Esophagus muscularis mucosa (tissue), 4 donors: ENCODE measurements around the gene TMEM143. TPM values are rescaled to one million over a fixed set of nuclear protein-coding genes. Genes with fewer than 3 reads are reported as not detected.

Experiments
- DNase-seq: peaks from one replicate; pipeline ENCODE4 v3.0.0-alpha.2; 2017; ENCODE audit errors: extremely low spot score
- H3K27ac ChIP-seq, 4 donors: fragments of 200-600 bp; sonication (generic); replicated peaks in 1 of 4; 1 replicate in 3 of 4; 2 replicates in 1 of 4; pipeline ENCODE4 v1.5.1; 2016 to 2019; ENCODE audit warnings: mild to moderate bottlenecking in 1 of 4
- H3K27me3 ChIP-seq, 4 donors: fragments of 200-600 bp; sonication (generic); one replicate each; pipeline versions ENCODE4 v1.5.1 to v1.6.0; 2016 to 2019
- H3K36me3 ChIP-seq, 4 donors: fragments of 200-600 bp; sonication (generic); one replicate each; pipeline ENCODE4 v1.5.1; 2016 to 2019
- H3K4me1 ChIP-seq, 4 donors: fragments of 200-600 bp; sonication (generic); one replicate each; pipeline ENCODE4 v1.5.1; 2016 to 2019
- H3K4me3 ChIP-seq, 4 donors: fragments of 200-600 bp; sonication (generic); 1 replicate in 2 of 4; 2 replicates in 2 of 4; pipeline ENCODE4 v1.5.1; 2016 to 2019; ENCODE audit warnings: mild to moderate bottlenecking in 4 of 4, moderate library complexity in 1 of 4
- H3K9me3 ChIP-seq, 4 donors: fragments of 200-600 bp; sonication (generic); 1 replicate in 3 of 4; 2 replicates in 1 of 4; pipeline ENCODE4 v1.5.1; 2016 to 2019
- CTCF ChIP-seq, 3 experiments: fragments of 200-600 bp in 2 of 3; fragments of 450-650 bp in 1 of 3; sonication (generic) in 2 of 3; IDR thresholded peaks; one replicate each; pipeline ENCODE4 v1.5.1; 2017 to 2019; ENCODE audit warnings: antibody characterized with exemption in 3 of 3, mild to moderate bottlenecking in 2 of 3, moderate library complexity in 1 of 3
- EP300 ChIP-seq: sonication (generic); formaldehyde crosslinking; IDR thresholded peaks from one replicate; pipeline ENCODE4 v1.6.1; 2017; ENCODE audit warnings: antibody characterized with exemption
- POLR2A ChIP-seq: fragments of 450-650 bp; IDR thresholded peaks from one replicate; pipeline ENCODE4 v1.6.1; 2017; ENCODE audit warnings: antibody characterized with exemption, moderate library complexity, mild to moderate bottlenecking, low read depth
- POLR2AphosphoS5 ChIP-seq, 2 donors: sonication (generic); formaldehyde crosslinking; IDR thresholded peaks; one replicate each; pipeline ENCODE4 v1.6.1; 2017; ENCODE audit warnings: antibody characterized with exemption in 2 of 2
- WGBS: methylation state at CpG from one replicate; pipeline ENCODE4 v1.1.5; 2018; 5-methylcytosine and 5-hydroxymethylcytosine counted together
- intact Hi-C: fragments of 100-400 bp; cut with DNase I; formaldehyde crosslinking; loops from one replicate; pipeline ENCODE4 v1.15.1; 2023
- total RNA-seq, 4 donors: library from RNA; depleted of rRNA; stranded (reverse); fragments of >200 nt; gene quantifications; one replicate each; pipeline versions ENCODE4 v1.1.0 to v1.2.1, GENCODE V29; 2016

The TMEM143 gene
- total RNA-seq, 4 donors from 2014 or later: 4.8 to 8.3 (median 7.1) TPM

- Histone ChIP-seq H3K27ac (no peak overlapping the region), H3K36me3 (no peaks in the 10 kb centered on the region), H3K4me1 (no peaks in the 10 kb centered on the region), H3K27me3 (no peaks in the 10 kb centered on the region), H3K4me3 (no peak overlapping the region), H3K9me3 (no peaks in the 10 kb centered on the region)
- intact Hi-C loops: no loop called here
- no peak for TF ChIP-seq POLR2A
- no peak for TF ChIP-seq EP300
- no peak for TF ChIP-seq POLR2AphosphoS5 (IDR thresholded peaks at IDR 0.05)
- WGBS: 80% methylated on average over 10 of the region's 13 CpGs
- DNase-seq: no peak
These were observed 60.4 kb downstream of the TMEM143 start for GRCh38 chr19:48303367-48303766.

GRCh38 chr19:48302600-48302959 is 61.2 kb downstream of the TMEM143 start:
- no peak for DNase-seq
- Histone ChIP-seq H3K4me1 (no peaks in the 10 kb centered on the region), H3K4me3 (no peak overlapping the region), H3K9me3 (no peaks in the 10 kb centered on the region), H3K27me3 (no peaks in the 10 kb centered on the region), H3K36me3 (no peaks in the 10 kb centered on the region), H3K27ac (no peak overlapping the region)
- WGBS: 97% methylated on average over 10 of the region's 12 CpGs
- TF ChIP-seq CTCF (IDR thresholded peaks at IDR 0.05) (no peak), EP300 (no peak), POLR2A (no peak), POLR2AphosphoS5 (IDR thresholded peaks at IDR 0.05) (no peak)
- intact Hi-C loops: no loop called here

- Histone ChIP-seq H3K27ac (no peak overlapping the region), H3K9me3 (no peaks in the 10 kb centered on the region), H3K4me3 (no peak overlapping the region), H3K27me3 (no peaks in the 10 kb centered on the region), H3K4me1 (no peaks in the 10 kb centered on the region), H3K36me3 (no peaks in the 10 kb centered on the region)
- 97% methylated on average over 1 of the region's 1 CpG for WGBS
- intact Hi-C loops: no loop called here
- no peak for DNase-seq
- no peak for TF ChIP-seq EP300
- TF ChIP-seq POLR2A: no peak
- TF ChIP-seq POLR2AphosphoS5 (IDR thresholded peaks at IDR 0.05): no peak
- no peak for TF ChIP-seq CTCF (IDR thresholded peaks at IDR 0.05)
These were observed 61.7 kb downstream of the TMEM143 start for GRCh38 chr19:48301886-48302599.

DNA sequence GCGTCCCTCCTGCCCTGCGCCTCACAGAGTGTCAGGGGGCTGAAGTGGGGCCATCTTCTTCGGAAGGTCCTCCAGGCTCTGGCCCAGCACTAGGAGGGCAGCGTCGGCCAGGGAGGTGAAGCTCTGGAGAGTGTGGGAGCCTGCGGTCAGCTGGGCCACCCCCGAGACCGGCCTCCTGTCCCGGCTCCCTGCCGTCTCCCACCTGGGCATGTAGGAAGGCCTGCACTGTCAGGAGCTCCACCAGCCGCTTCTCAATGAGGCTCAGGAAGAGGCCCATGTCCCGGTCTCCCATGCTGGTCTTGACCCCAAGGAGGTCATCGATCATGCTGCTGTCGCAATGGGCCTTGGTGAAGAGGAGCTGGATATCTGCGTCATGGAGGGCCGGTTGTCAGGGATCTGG is 65.8 kb downstream of the TMEM143 start:
- no peak for DNase-seq
- no peaks in the 10 kb centered on the region for H3K36me3 ChIP-seq
- TF ChIP-seq POLR2AphosphoS5 (IDR thresholded peaks at IDR 0.05) (no peak), EP300 (no peak), CTCF (IDR thresholded peaks at IDR 0.05) (no peak), POLR2A (no peak)
- no peaks in the 10 kb centered on the region for H3K4me1 ChIP-seq
- H3K9me3 ChIP-seq: no peaks in the 10 kb centered on the region
- intact Hi-C loops: no loop called here
- 100% methylated on average over 2 of the region's 16 CpGs for WGBS
- H3K4me3 ChIP-seq: no peak overlapping the region
- no peak overlapping the region for H3K27ac ChIP-seq
- H3K27me3 ChIP-seq: peaks cover 0 to 16% (median 0%) of the 10 kb centered on the region in 4 donors

- no peak overlapping the region for H3K27ac ChIP-seq
- no peaks in the 10 kb centered on the region for H3K4me1 ChIP-seq
- intact Hi-C loops: no loop called here
- WGBS: 92% methylated on average over 24 of the region's 42 CpGs
- no peak for DNase-seq
- H3K4me3 ChIP-seq: no peak overlapping the region
- no peak for TF ChIP-seq POLR2AphosphoS5 (IDR thresholded peaks at IDR 0.05)
- no peak for TF ChIP-seq POLR2A
- no peak for TF ChIP-seq CTCF (IDR thresholded peaks at IDR 0.05)
- no peak for TF ChIP-seq EP300
- H3K36me3 ChIP-seq: no peaks in the 10 kb centered on the region
- H3K9me3 ChIP-seq: no peaks in the 10 kb centered on the region
- H3K27me3 ChIP-seq: peaks cover 0 to 20% (median 0%) of the 10 kb centered on the region in 4 donors
These were observed 66.6 kb downstream of the TMEM143 start for GRCh38 chr19:48296963-48297734.
